Islet precursor cell (in vitro differentiated cells): ENCODE data around the gene RNF10.

ENCODE experiments used
- DNase-seq: peaks from one replicate; pipeline ENCODE4 v3.0.0-alpha.2; 2018

Gene RNF10

DNA sequence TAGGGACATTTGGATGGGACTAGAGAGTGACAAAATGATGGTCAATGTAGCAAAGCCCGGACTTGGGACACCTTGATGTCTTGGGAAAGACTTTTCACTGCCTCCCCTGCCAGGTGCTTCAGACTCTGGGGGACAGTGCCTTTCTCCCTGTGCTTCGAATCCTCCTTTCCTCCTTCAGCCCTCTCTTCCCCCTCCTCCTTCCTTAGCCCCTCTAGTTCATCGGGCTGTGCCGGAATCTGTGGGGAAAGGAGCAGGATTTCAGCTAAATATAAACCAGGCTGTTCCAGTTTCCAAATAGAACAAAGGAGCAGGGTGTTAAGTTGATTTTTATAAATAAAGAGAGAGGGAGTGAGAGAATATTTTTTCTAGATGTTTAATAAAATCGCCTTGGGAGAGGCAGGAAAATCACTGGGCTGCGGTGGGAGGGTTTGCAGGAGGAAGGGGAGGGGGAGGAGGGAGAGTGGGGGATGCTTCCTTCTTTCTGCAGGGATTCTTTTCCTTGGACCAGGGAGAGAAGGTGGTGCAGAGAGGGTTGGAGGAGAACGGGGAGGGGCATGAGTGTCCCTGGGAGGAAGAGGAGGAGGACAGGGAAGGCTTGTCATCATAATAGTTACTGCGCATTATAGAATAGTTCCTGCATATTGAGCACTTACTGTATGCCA is 84.9 kb downstream of the RNF10 start:
- DNase-seq: no peak

DNA sequence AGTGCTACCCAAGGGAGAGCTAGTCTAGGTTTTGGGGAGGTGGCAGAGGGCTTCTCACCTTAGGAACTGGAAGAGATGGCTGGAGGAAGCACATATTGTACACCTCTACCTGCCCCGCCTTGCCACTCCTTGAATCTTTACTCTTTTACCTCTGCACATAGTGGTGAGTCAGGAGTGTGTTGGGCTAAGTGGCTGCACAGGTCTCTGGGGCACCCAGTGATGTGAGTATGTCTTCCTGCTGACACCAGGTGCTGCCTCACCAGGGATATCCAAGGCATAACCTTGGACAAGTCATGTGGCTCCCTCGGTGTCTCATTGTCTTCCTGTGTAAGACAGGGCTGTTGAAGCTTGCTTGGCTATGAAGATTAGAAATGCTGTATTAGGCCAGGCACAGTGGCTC is 86.5 kb downstream of the RNF10 start:
- no peak for DNase-seq

DNA sequence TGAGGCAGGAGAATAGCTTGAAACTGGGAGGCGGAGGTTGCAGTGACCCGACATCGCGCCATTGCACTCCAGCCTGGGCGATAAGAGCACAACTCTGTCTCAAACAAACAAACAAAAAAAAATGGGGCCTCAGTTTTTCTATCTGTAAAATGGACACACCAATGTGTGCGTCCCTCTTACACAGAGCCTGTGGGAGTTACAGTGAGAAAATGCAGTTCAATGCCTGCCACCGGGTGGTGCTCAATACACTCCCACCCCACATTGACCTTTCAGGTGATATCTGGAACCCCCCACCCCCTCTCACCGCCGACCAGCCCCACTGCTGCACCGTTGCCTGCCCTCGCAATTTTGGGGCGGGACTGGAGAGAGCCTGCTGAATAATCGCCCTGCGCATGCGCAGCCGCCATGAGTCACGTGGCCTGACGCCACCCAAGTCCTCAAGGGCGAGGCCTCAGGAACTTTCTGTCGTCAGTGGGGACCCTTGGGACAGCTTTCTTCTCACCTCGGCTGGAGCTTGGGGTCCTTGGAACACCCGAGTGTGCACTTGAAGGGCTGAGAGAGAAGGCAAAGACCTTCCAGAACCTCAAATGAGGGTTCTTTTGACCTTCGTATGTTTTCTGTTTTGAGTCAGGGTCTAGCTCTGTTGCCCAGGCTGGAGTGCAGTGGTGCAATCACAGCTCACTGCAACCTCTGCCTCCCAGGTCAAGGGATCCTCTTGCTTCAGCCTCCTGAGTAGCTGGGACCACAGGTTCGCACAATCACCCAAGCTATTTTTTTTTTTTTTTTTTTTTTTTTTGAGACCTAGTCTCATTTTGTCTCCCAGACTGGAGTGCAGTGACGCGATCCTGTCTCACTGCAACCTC is 91.6 kb downstream of the RNF10 start:
- no peak for DNase-seq
